ENCODE results near the gene TAC4.

GRCh38 chr17:49870298-49870697, 22.4 kb upstream of the TAC4 start:
- no peak for TF ChIP-seq NFE2L1 (tag; IDR thresholded peaks at IDR 0.05; ENCODE audit: borderline replicate concordance, low read depth)
- no peak for TF ChIP-seq ZNF121 (CRISPR knock-in tag; conservative IDR thresholded peaks at IDR 0.05)
- TF ChIP-seq, protein P1, sequence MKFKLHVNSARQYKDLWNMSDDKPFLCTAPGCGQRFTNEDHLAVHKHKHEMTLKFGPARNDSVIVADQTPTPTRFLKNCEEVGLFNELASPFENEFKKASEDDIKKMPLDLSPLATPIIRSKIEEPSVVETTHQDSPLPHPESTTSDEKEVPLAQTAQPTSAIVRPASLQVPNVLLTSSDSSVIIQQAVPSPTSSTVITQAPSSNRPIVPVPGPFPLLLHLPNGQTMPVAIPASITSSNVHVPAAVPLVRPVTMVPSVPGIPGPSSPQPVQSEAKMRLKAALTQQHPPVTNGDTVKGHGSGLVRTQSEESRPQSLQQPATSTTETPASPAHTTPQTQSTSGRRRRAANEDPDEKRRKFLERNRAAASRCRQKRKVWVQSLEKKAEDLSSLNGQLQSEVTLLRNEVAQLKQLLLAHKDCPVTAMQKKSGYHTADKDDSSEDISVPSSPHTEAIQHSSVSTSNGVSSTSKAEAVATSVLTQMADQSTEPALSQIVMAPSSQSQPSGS (CRISPR knock-in tag; IDR thresholded peaks at IDR 0.05): no peak
- no peak for TF ChIP-seq ZBTB40 (IDR thresholded peaks at IDR 0.05)
- TF ChIP-seq ZBTB40 (CRISPR knock-in tag; IDR thresholded peaks at IDR 0.05): no peak
- no peak for TF ChIP-seq SNRNP70 (optimal IDR thresholded peaks at IDR 0.05; ENCODE audit: low read depth, low read length)
- TF ChIP-seq CEBPB (tag; IDR thresholded peaks at IDR 0.05): no peak
- no peak for TF ChIP-seq ZNF174 (CRISPR knock-in tag; IDR thresholded peaks at IDR 0.05)
- no peak for TF ChIP-seq EP300 (IDR thresholded peaks at IDR 0.05; ENCODE audit: low read length)
- no peak for TF ChIP-seq ZBTB17 (CRISPR knock-in tag; IDR thresholded peaks at IDR 0.05)
- TF ChIP-seq CBX2 (IDR thresholded peaks at IDR 0.05; ENCODE audit: insufficient read depth, low read length, poor library complexity, severe bottlenecking): no peak
- no peak for TF ChIP-seq ZBTB26 (CRISPR knock-in tag; IDR thresholded peaks at IDR 0.05)
- TF ChIP-seq MAFK (IDR thresholded peaks at IDR 0.05; ENCODE audit: low read length): no peak
- TF ChIP-seq NBN (IDR thresholded peaks at IDR 0.05; ENCODE audit: low read depth): no peak

Data from K562 (cell line).